ENCODE data around the gene EFTUD2. TPM values are rescaled to one million over a fixed set of nuclear protein-coding genes. Genes with fewer than 3 reads are reported as not detected.

The EFTUD2 gene
- polyA plus RNA-seq, 3 donors, result 82.9 to 144 (median 104) TPM

- Histone ChIP-seq H3K9ac (ENCODE audit: insufficient read depth, low read length, poor library complexity, severe bottlenecking) (no peak overlapping the region), H3K27ac (ENCODE audit: low read depth in 1 of 2, low read length in 2 of 2) (no peak overlapping the region), H3K9me3 (replicated peaks in 1 of 2; ENCODE audit: control insufficient read depth in 1 of 2, insufficient read depth in 1 of 2, low read length in 2 of 2) (no peaks in the 10 kb centered on the region), H4K20me1 (ENCODE audit: insufficient read depth, low read length) (peaks cover 16% of the 10 kb centered on the region), H3K4me3 (replicated peaks in 1 of 3; ENCODE audit: low read depth in 2 of 3, low read length in 3 of 3) (no peak overlapping the region), H3K79me2 (ENCODE audit: insufficient read depth, low read length) (peaks cover 20% of the 10 kb centered on the region), H3K27me3 (ENCODE audit: control insufficient read depth in 2 of 2, insufficient read depth in 2 of 2, low read length in 2 of 2) (no peaks in the 10 kb centered on the region), H2AFZ (ENCODE audit: insufficient read depth, low read depth, low read length, poor library complexity, severe bottlenecking) (no peak overlapping the region), H3K4me1 (ENCODE audit: control insufficient read depth in 1 of 2, insufficient read depth in 2 of 2, low read length in 2 of 2) (peaks cover 59 to 66% of the 10 kb centered on the region in 2 donors), H3K36me3 (replicated peaks in 1 of 2; ENCODE audit: control insufficient read depth in 1 of 2, insufficient read depth in 2 of 2, low read length in 2 of 2) (no peaks in the 10 kb centered on the region), H3K4me2 (replicated peaks; ENCODE audit: extremely low read depth, low read length, poor library complexity, severe bottlenecking) (no peak overlapping the region)
- Mint-ChIP-seq H3K36me3 (peaks cover 0 to 4% of the 10 kb centered on the region in 2 donors), H3K4me1 (peaks cover 57% of the 10 kb centered on the region), H3K9me3 (no peaks in the 10 kb centered on the region), H3K27me3 (ENCODE audit: low read depth in 3 of 3) (peaks cover 0 to 1% (median 0%) of the 10 kb centered on the region in 3 donors), H3K27ac (peak overlapping the region in 1 of 7 donors; percentile 57), H3K4me3 (no peak overlapping the region)
- WGBS (ENCODE audit: insufficient coverage), result 85% methylated on average over 15 of the region's 17 CpGs
- TF ChIP-seq CTCF (IDR thresholded peaks at IDR 0.05), result no peak
- DNase-seq, result no peak
- intact Hi-C loops (cut with micrococcal nuclease), result loop anchor here in 1 of 2 donors (5.0 kb wide), 1 partner anchor 45 kb away; the partner anchor contains the start of gene KIF18B
Observed at GRCh38 chr17:44902135-44902760, 3.0 kb upstream of the EFTUD2 start.

DNA sequence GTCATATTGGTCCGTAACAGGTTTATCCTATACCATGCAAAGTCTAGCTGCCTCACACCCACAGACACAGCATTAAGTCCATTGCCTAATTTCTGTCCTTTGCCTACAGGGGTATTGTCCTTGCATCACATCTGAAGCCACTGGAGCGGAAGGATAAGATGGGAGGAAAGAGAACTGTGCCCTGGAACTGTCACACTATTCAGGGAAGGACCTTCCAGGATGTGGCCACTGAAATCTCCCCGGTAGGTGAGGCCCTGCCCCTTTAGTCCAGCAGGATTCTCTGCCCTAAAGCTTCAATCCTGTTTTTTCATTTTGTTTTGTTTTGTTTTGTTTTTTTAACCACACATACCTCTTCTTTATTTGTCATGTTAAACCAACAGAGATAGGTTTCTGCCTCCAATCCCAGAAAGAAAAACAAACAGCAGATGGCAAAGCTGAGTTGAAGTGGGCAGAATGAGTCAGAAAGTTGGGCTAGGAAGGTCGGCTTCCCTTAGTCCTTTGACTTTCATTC is 2.2 kb upstream of the EFTUD2 start:
- Histone ChIP-seq H3K27me3 (ENCODE audit: control insufficient read depth in 2 of 2, insufficient read depth in 2 of 2, low read length in 2 of 2) (no peaks in the 10 kb centered on the region), H3K4me2 (replicated peaks; ENCODE audit: extremely low read depth, low read length, poor library complexity, severe bottlenecking) (peak overlapping the region; percentile 82), H3K36me3 (replicated peaks in 1 of 2; ENCODE audit: control insufficient read depth in 1 of 2, insufficient read depth in 2 of 2, low read length in 2 of 2) (peaks cover 0 to 3% of the 10 kb centered on the region in 2 donors), H4K20me1 (ENCODE audit: insufficient read depth, low read length) (peaks cover 24% of the 10 kb centered on the region), H3K9me3 (replicated peaks in 1 of 2; ENCODE audit: control insufficient read depth in 1 of 2, insufficient read depth in 1 of 2, low read length in 2 of 2) (no peaks in the 10 kb centered on the region), H3K79me2 (ENCODE audit: insufficient read depth, low read length) (peaks cover 28% of the 10 kb centered on the region), H3K27ac (ENCODE audit: low read depth in 1 of 2, low read length in 2 of 2) (no peak overlapping the region), H2AFZ (ENCODE audit: insufficient read depth, low read depth, low read length, poor library complexity, severe bottlenecking) (no peak overlapping the region), H3K4me1 (ENCODE audit: control insufficient read depth in 1 of 2, insufficient read depth in 2 of 2, low read length in 2 of 2) (peaks cover 55 to 58% of the 10 kb centered on the region in 2 donors), H3K4me3 (replicated peaks in 1 of 3; ENCODE audit: low read depth in 2 of 3, low read length in 3 of 3) (no peak overlapping the region), H3K9ac (ENCODE audit: insufficient read depth, low read length, poor library complexity, severe bottlenecking) (no peak overlapping the region)
- TF ChIP-seq CTCF (IDR thresholded peaks at IDR 0.05), result no peak
- no peaks in the 10 kb centered on the region for H3K27me3 Mint-ChIP-seq (ENCODE audit: low read depth in 3 of 3)
- no peaks in the 10 kb centered on the region for H3K9me3 Mint-ChIP-seq
- peak in 2 of 3 donors; percentile 30 to 41 for DNase-seq
- peak overlapping the region in 5 of 7 donors; percentile 61 to 99 (median 78) for H3K27ac Mint-ChIP-seq
- intact Hi-C loops (cut with micrococcal nuclease), result loop anchor here (2.0 to 5.0 kb wide), 2 partner anchors 46 to 47 kb away; partner anchors contain the start of gene KIF18B (in 1 of the 2)
- peak overlapping the region in 1 of 2 donors; percentile 12 for H3K4me3 Mint-ChIP-seq
- WGBS (ENCODE audit: insufficient coverage), result 0% methylated on average over 1 of the region's 4 CpGs
- H3K36me3 Mint-ChIP-seq, result peaks cover 0 to 7% of the 10 kb centered on the region in 2 donors
- H3K4me1 Mint-ChIP-seq, result peaks cover 51% of the 10 kb centered on the region

Measured in CD14-positive monocyte (primary cell).